Coronary artery (tissue), 2 donors: ENCODE results near the gene CEP250.

Experiments
- DNase-seq: peaks from one replicate; pipeline ENCODE4 v3.0.0-alpha.2; 2017; ENCODE audit warnings: low spot score
- H3K27ac ChIP-seq, 2 donors: fragments of 200-600 bp; sonication (generic); one replicate each; pipeline ENCODE4 v1.5.1; 2016 to 2019
- H3K4me3 ChIP-seq: fragments of 200-600 bp; sonication (generic); 2 replicates; pipeline ENCODE4 v1.5.1; 2016; ENCODE audit warnings: mild to moderate bottlenecking, moderate library complexity
- CTCF ChIP-seq: fragments of 200-600 bp; sonication (generic); IDR thresholded peaks from one replicate; pipeline ENCODE4 v1.5.1; 2019; ENCODE audit warnings: antibody characterized with exemption

Gene CEP250

GRCh38 chr20:35431621-35432429 is 23.6 kb upstream of the CEP250 start:
- Histone ChIP-seq H3K27ac (no peak overlapping the region), H3K4me3 (no peak overlapping the region)
- no peak for DNase-seq
- TF ChIP-seq CTCF = no peak

DNA sequence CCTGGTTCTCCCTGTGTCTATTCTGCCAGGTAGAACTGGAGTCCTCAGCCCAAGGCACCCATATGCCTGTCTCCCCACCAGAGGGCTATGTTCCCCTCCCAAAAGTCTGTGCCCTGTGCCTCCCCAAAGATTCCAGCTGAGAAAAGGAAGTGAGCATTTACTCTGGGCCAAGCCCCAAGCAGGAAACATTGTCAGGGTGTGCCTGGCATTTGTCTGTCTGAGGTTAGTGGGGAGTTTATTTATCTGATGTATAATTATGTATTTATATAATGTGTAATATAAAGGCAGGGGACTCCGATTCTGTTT is 23.0 kb upstream of the CEP250 start:
- H3K27ac ChIP-seq = no peak overlapping the region
- DNase-seq = no peak
- TF ChIP-seq CTCF = no peak
- no peak overlapping the region for H3K4me3 ChIP-seq

- no peak for DNase-seq
- H3K27ac ChIP-seq = no peak overlapping the region
- no peak overlapping the region for H3K4me3 ChIP-seq
- TF ChIP-seq CTCF = no peak
Measured at GRCh38 chr20:35433337-35433736, 22.1 kb upstream of the CEP250 start.

GRCh38 chr20:35434085-35435005 is 21.1 kb upstream of the CEP250 start:
- Histone ChIP-seq H3K4me3 (no peak overlapping the region), H3K27ac (no peak overlapping the region)
- TF ChIP-seq CTCF = no peak
- no peak for DNase-seq

DNA sequence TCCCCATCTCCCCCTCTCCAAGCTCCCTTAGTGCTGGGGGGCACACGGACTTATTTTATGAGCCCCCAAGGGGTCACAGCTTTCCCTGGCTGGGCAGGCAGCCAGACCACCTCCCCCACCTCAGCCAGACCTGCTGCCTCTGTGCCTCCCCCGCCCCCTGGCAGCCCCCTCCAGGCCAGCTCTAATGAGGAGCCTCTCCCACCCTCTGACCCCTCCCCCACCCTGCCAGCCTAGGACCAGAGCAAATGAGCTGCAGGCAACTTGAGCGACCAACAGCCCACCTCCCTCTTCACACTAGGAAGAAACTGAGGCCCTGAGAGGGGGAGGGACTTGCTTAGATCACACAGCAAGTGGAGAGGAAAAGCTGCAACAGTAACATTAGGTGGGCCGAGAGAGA is 19.2 kb upstream of the CEP250 start:
- DNase-seq = no peak
- Histone ChIP-seq H3K4me3 (no peak overlapping the region), H3K27ac (no peak overlapping the region)
- TF ChIP-seq CTCF = no peak

- DNase-seq = no peak
- peak overlapping the region; percentile 61 for H3K4me3 ChIP-seq
- TF ChIP-seq CTCF = no peak
- H3K27ac ChIP-seq = peak overlapping the region; percentile 27 to 76
Measured at GRCh38 chr20:35437599-35437998, 17.8 kb upstream of the CEP250 start.
